HG02798 (cell line): ENCODE measurements around the gene IRF4.
"Not testable (repeated sequence)": the region's sequence is repeated elsewhere in the genome, so short reads cannot be mapped to it uniquely, and the experiment has no call there.

Experiments
- ATAC-seq: cut with Tn5 transposase; IDR thresholded peaks from one replicate; pipeline ENCODE4 v1.9.1; 2021; ENCODE audit warnings: mild to moderate bottlenecking; ENCODE audit not compliant: unreplicated experiment, poor library complexity

The IRF4 gene

GRCh38 chr6:364609-365540 is 26.7 kb upstream of the IRF4 start:
- ATAC-seq = peak; percentile 67

GRCh38 chr6:365835-366234 is 25.7 kb upstream of the IRF4 start:
- ATAC-seq = no peak

- no peak for ATAC-seq
These were observed 24.9 kb upstream of the IRF4 start for GRCh38 chr6:366389-367297.

- no peak for ATAC-seq
These were observed 24.2 kb upstream of the IRF4 start for GRCh38 chr6:367298-367794.

- ATAC-seq = no peak
These were observed 23.5 kb upstream of the IRF4 start for GRCh38 chr6:367891-368630.

- no peak for ATAC-seq
These were observed 21.8 kb upstream of the IRF4 start for GRCh38 chr6:369559-370431.

GRCh38 chr6:370555-370954 is 21.0 kb upstream of the IRF4 start:
- ATAC-seq = no peak

- not testable (repeated sequence) for ATAC-seq
These were observed 19.7 kb upstream of the IRF4 start for GRCh38 chr6:371851-372250.

GRCh38 chr6:372336-372911 is 19.1 kb upstream of the IRF4 start:
- no peak for ATAC-seq

- ATAC-seq = no peak
These were observed 18.5 kb upstream of the IRF4 start for GRCh38 chr6:373031-373430.

- no peak for ATAC-seq
These were observed 17.5 kb upstream of the IRF4 start for GRCh38 chr6:373773-374724.

- ATAC-seq = no peak
These were observed 16.6 kb upstream of the IRF4 start for GRCh38 chr6:374956-375355.

- ATAC-seq = no peak
These were observed 14.5 kb upstream of the IRF4 start for GRCh38 chr6:376827-377640.

- ATAC-seq = not testable (repeated sequence)
These were observed 13.9 kb upstream of the IRF4 start for GRCh38 chr6:377641-378020.

- ATAC-seq = no peak
These were observed 13.2 kb upstream of the IRF4 start for GRCh38 chr6:378090-378957.

GRCh38 chr6:378958-379409 is 12.6 kb upstream of the IRF4 start:
- ATAC-seq = no peak
